ENCODE data around the gene RAMP1. TPM values are rescaled to one million over a fixed set of nuclear protein-coding genes. Genes with fewer than 3 reads are reported as not detected.
A peak's percentile ranks its signal among the peaks of the same experiment; 100 is the strongest.

Gene RAMP1
- total and polyA plus RNA-seq, 2 donors (not counting 1 experiment from before 2014, with no cell fraction given), result 15.7 TPM; not detected in 1

GRCh38 chr2:237900891-237901831 lies 41.7 kb downstream of the RAMP1 start:
- H3K4me3 Mint-ChIP-seq, result peak overlapping the region; percentile 57
- Histone ChIP-seq H3K79me2 (ENCODE audit: control insufficient read depth, insufficient read depth, low read length) (no peaks in the 10 kb centered on the region), H3K27me3 (replicated peaks in 1 of 4; ENCODE audit: control extremely low read depth in 1 of 4, control insufficient read depth in 3 of 4, insufficient read depth in 4 of 4, low read length in 3 of 4) (no peaks in the 10 kb centered on the region), H4K20me1 (ENCODE audit: control insufficient read depth, insufficient read depth, low read length, poor library complexity, severe bottlenecking) (no peaks in the 10 kb centered on the region), H3K4me2 (replicated peaks; ENCODE audit: low read depth, low read length, poor library complexity, severe bottlenecking) (no peak overlapping the region), H3K36me3 (replicated peaks in 1 of 2; ENCODE audit: control extremely low read depth in 1 of 2, control insufficient read depth in 1 of 2, extremely low read depth in 1 of 2, insufficient read depth in 2 of 2, low read length in 1 of 2) (no peaks in the 10 kb centered on the region), H3K4me1 (ENCODE audit: control insufficient read depth in 2 of 2, insufficient read depth in 2 of 2, low read length in 2 of 2) (peaks cover 19 to 24% of the 10 kb centered on the region in 2 donors), H3K4me3 (ENCODE audit: control extremely low read depth in 1 of 5, extremely low read depth in 1 of 5, insufficient read depth in 1 of 5, low read depth in 2 of 5, low read length in 4 of 5) (no peak overlapping the region), H3K9me3 (ENCODE audit: control extremely low read depth in 1 of 3, control insufficient read depth in 2 of 3, insufficient read depth in 1 of 3, low read length in 2 of 3) (peaks cover 0 to 4% (median 0%) of the 10 kb centered on the region in 3 donors), H3K27ac (ENCODE audit: low read length in 2 of 2) (no peak overlapping the region), H2AFZ (ENCODE audit: insufficient read depth, low read depth, low read length, poor library complexity, severe bottlenecking) (no peak overlapping the region), H3K9ac (ENCODE audit: low read length) (no peak overlapping the region)
- peaks cover 51% of the 10 kb centered on the region for H3K4me1 Mint-ChIP-seq
- 87% methylated on average over 14 of the region's 19 CpGs for WGBS (ENCODE audit: insufficient coverage)
- POLR2A ChIA-PET, result interaction anchor here (1.6 kb wide), 1 partner anchor 20 kb away, joined by 5 read pairs; no protein-coding TSS in a partner anchor
- TF ChIP-seq CTCF (IDR thresholded peaks at IDR 0.05), result no peak
- TF ChIP-seq EZH2 (IDR thresholded peaks at IDR 0.05; ENCODE audit: borderline replicate concordance, insufficient read depth, low read depth, low read length, poor library complexity, severe bottlenecking), result no peak
- DNase-seq (no peak), ATAC-seq (ENCODE audit: low read depth) (no peak)
- no peaks in the 10 kb centered on the region for H3K27me3 Mint-ChIP-seq
- intact Hi-C loops (cut with micrococcal nuclease), result no loop called here
- no peaks in the 10 kb centered on the region for H3K9me3 Mint-ChIP-seq (ENCODE audit: insufficient read depth)
- CTCF ChIA-PET, result interaction anchor here (0.6 to 0.7 kb wide), 2 partner anchors 39 to 43 kb away, joined by 3 to 5 read pairs; no protein-coding TSS in a partner anchor
- H3K27ac Mint-ChIP-seq, result peak overlapping the region; percentile 5

All from B cell (primary cell).